Measurements from ENCODE around the gene MYMK.

The MYMK gene

DNA sequence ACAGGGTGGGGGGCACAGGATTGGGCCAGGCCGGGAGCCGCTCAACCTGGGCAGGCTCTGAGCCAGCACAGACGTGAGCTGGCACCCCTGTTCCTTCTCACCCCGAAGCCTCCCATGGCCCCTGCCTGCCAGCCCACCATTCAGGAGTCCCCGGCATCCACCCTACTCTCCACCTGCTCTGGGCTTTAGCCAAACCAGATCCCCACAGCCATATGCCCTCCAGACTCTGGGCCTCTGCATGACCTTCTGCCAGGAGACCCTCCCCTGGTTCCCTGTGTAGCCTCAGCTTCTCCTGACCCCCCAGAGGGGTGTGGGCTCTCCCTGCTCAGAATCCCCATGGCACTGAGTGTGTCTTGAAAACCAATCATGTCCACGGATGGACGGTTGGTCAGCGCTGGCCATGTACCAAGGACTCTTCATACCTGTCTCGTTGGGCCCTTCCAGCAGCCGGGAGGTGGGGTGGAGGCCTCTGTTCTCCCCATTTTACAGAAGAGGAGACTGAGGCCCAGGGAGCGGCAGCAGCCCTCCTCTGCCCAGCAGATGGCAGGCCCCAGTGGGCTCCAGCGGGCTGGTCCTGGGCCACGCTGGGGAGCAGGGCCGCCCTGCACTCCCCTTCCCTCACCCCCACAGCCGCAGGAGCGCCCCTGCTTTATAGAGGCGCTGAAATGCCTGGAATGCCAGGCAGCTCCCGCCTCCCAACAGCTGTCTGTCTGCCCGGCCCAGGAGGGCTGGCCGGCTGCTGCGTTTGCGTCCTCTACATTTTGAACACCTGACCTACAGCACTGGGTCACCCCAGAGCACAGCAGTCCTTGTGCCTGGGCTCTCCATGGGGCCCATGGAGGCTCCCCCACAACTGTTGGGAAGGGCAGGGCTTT lies 3.5 kb upstream of the MYMK start:
- Histone ChIP-seq H3K27me3 (ENCODE audit: control insufficient read depth in 5 of 5, insufficient read depth in 4 of 5, low read length in 5 of 5) (peaks cover 14 to 43% (median 28%) of the 10 kb centered on the region in 5 donors), H3K9me3 (ENCODE audit: control insufficient read depth in 5 of 5, low read length in 5 of 5) (no peaks in the 10 kb centered on the region), H3K36me3 (ENCODE audit: control insufficient read depth in 5 of 5, insufficient read depth in 5 of 5, low read length in 5 of 5) (no peaks in the 10 kb centered on the region), H3K27ac (ENCODE audit: low read depth, low read length) (no peak overlapping the region), H3K4me3 (ENCODE audit: low read depth in 1 of 5, low read length in 5 of 5) (no peak overlapping the region), H3K4me1 (ENCODE audit: control insufficient read depth in 5 of 5, insufficient read depth in 5 of 5, low read length in 5 of 5) (peaks cover 4 to 34% (median 27%) of the 10 kb centered on the region in 5 donors), H3K9ac (ENCODE audit: low read length in 5 of 5) (peak overlapping the region in 1 of 5 donors; percentile 45)

DNA sequence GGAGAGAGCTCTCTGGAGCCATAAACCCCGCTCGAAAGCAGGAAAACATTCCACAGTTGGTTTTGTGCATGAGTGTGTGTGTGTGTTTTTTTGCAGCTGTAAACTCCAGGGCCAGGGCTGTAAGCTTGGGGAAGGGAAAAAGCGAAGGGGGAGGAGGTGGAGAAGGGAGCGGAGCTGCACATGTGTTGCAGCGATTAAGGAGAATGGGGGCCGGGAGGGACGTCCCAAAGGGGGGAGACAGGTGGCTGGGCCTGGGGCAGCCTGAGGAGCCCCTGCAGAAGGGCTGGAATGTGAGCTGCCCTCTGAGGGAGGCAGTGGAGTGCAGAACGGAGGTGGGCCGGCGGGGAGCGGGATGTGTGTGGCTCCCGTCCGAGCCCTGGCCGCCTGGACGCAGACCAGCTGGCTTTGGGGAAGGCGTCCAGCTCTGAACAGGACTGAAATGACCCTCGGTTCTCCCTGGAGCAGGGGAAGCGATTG lies 2.7 kb upstream of the MYMK start:
- H3K4me1 ChIP-seq (ENCODE audit: control insufficient read depth in 5 of 5, insufficient read depth in 5 of 5, low read length in 5 of 5): peaks cover 4 to 32% (median 27%) of the 10 kb centered on the region in 5 donors
- peaks cover 14 to 43% (median 28%) of the 10 kb centered on the region in 5 donors for H3K27me3 ChIP-seq (ENCODE audit: control insufficient read depth in 5 of 5, insufficient read depth in 4 of 5, low read length in 5 of 5)
- H3K9me3 ChIP-seq (ENCODE audit: control insufficient read depth in 5 of 5, low read length in 5 of 5): no peaks in the 10 kb centered on the region
- H3K9ac ChIP-seq (ENCODE audit: low read length in 5 of 5): peak overlapping the region in 1 of 5 donors; percentile 45
- H3K4me3 ChIP-seq (ENCODE audit: low read depth in 1 of 5, low read length in 5 of 5): peak overlapping the region in 1 of 5 donors; percentile 23
- H3K27ac ChIP-seq (ENCODE audit: low read depth, low read length): no peak overlapping the region
- H3K36me3 ChIP-seq (ENCODE audit: control insufficient read depth in 5 of 5, insufficient read depth in 5 of 5, low read length in 5 of 5): no peaks in the 10 kb centered on the region

DNA sequence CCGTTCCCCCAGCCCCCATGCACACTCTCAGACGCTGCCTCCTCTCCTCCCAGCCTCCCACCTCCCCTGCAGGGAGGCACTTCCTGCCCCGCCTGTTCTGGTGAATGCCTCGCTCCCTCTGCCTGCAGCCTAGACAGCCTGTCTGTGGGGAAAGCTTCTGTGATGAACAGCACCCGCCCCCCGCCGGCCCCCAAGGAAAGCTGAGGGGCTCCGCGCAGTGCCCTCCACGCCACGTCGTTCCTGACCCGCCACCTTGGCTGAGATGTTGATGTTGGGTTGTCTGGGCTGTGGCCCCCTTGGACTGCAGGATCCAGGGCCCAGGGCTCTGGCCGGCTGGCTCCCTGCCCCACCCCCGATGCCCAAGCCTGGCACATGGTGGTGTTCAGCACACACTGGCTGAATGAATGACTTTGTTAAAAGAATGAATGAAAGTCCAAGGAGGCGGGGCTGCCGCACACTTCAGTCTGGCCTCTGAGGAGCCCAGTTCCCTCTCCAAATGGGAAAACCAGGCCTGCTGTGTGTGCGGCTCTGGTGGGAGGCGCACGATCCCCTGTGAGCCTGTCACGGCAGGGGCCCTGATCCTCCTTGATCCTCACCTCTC lies 2.1 kb upstream of the MYMK start:
- H3K4me3 ChIP-seq (ENCODE audit: low read depth in 1 of 5, low read length in 5 of 5): no peak overlapping the region
- H3K4me1 ChIP-seq (ENCODE audit: control insufficient read depth in 5 of 5, insufficient read depth in 5 of 5, low read length in 5 of 5): peaks cover 4 to 32% (median 27%) of the 10 kb centered on the region in 5 donors
- H3K27me3 ChIP-seq (ENCODE audit: control insufficient read depth in 5 of 5, insufficient read depth in 4 of 5, low read length in 5 of 5): peaks cover 14 to 42% (median 28%) of the 10 kb centered on the region in 5 donors
- H3K9me3 ChIP-seq (ENCODE audit: control insufficient read depth in 5 of 5, low read length in 5 of 5): no peaks in the 10 kb centered on the region
- H3K36me3 ChIP-seq (ENCODE audit: control insufficient read depth in 5 of 5, insufficient read depth in 5 of 5, low read length in 5 of 5): no peaks in the 10 kb centered on the region
- H3K27ac ChIP-seq (ENCODE audit: low read depth, low read length): no peak overlapping the region
- no peak overlapping the region for H3K9ac ChIP-seq (ENCODE audit: low read length in 5 of 5)

DNA sequence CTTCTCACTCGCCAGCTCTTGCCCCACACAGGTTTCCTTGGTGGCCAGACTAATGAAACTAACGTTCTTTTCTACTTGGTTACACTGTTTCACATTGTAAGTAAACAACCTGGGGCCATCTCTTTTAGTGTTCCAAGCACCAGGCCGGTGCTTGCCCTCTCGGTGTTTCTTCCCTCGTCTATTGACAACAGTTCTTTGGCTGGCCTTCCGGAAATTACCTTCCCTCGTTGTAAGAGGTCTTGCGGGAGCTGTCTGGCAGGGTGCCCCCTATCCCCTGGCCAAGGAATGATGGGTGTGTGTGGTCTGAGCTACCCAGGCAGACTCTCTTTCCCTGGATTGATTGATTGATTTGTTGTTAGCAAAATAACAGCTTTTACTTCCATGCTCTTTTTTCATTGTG lies 918 bp upstream of the MYMK start:
- Histone ChIP-seq H3K4me1 (ENCODE audit: control insufficient read depth in 5 of 5, insufficient read depth in 5 of 5, low read length in 5 of 5) (peaks cover 4 to 32% (median 27%) of the 10 kb centered on the region in 5 donors), H3K9ac (ENCODE audit: low read length in 5 of 5) (peak overlapping the region in 1 of 5 donors; percentile 9), H3K9me3 (ENCODE audit: control insufficient read depth in 5 of 5, low read length in 5 of 5) (no peaks in the 10 kb centered on the region), H3K36me3 (ENCODE audit: control insufficient read depth in 5 of 5, insufficient read depth in 5 of 5, low read length in 5 of 5) (no peaks in the 10 kb centered on the region), H3K4me3 (ENCODE audit: low read depth in 1 of 5, low read length in 5 of 5) (no peak overlapping the region), H3K27me3 (ENCODE audit: control insufficient read depth in 5 of 5, insufficient read depth in 4 of 5, low read length in 5 of 5) (peaks cover 10 to 36% (median 18%) of the 10 kb centered on the region in 5 donors), H3K27ac (ENCODE audit: low read depth, low read length) (no peak overlapping the region)

DNA sequence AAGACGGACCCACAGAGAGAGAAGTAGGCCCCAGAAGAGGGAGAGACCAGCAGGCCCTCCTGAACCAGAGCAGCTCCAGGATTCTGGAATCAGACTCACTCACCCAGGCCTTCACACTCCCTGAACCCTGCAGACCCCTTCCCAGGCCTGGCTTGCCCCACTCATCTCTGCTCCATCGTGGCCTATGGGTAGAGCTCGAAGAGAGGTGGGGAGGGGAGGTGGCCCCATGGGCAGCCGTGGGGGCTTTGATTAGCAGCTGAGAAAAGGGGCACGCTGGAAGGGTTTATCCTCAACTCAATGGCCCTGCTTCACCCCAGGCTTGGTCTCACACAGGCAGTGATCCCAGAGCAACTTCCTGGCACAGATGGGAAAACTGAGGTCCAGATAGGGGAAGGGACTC lies 613 bp downstream of the MYMK start:
- no peaks in the 10 kb centered on the region for H3K36me3 ChIP-seq (ENCODE audit: control insufficient read depth in 5 of 5, insufficient read depth in 5 of 5, low read length in 5 of 5)
- H3K27ac ChIP-seq (ENCODE audit: low read depth, low read length): no peak overlapping the region
- no peak overlapping the region for H3K4me3 ChIP-seq (ENCODE audit: low read depth in 1 of 5, low read length in 5 of 5)
- H3K27me3 ChIP-seq (ENCODE audit: control insufficient read depth in 5 of 5, insufficient read depth in 4 of 5, low read length in 5 of 5): peaks cover 0 to 32% (median 19%) of the 10 kb centered on the region in 5 donors
- no peak overlapping the region for H3K9ac ChIP-seq (ENCODE audit: low read length in 5 of 5)
- H3K4me1 ChIP-seq (ENCODE audit: control insufficient read depth in 5 of 5, insufficient read depth in 5 of 5, low read length in 5 of 5): peaks cover 4 to 32% (median 27%) of the 10 kb centered on the region in 5 donors
- no peaks in the 10 kb centered on the region for H3K9me3 ChIP-seq (ENCODE audit: control insufficient read depth in 5 of 5, low read length in 5 of 5)

DNA sequence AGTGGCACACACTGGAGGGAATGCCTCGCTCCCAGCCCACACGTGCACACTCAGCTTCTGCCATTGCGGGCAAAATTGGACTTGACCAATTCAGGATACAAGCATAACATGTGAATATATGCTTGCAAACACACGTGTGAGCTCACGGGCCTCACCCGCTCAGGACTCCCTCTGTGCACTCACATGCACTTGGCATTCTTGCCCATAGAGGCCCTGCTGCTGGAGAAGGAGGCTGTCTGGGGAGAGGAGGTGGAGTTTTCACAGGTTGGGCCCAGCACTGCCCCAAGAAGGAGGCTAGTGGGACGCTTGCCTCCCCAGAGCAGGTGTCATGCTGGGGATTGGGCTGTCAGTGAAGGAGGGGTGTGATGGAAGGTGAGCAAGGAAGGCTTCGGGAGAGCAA lies 1.7 kb downstream of the MYMK start:
- Histone ChIP-seq H3K27ac (ENCODE audit: low read depth, low read length) (no peak overlapping the region), H3K9ac (ENCODE audit: low read length in 5 of 5) (no peak overlapping the region), H3K27me3 (ENCODE audit: control insufficient read depth in 5 of 5, insufficient read depth in 4 of 5, low read length in 5 of 5) (peaks cover 0 to 28% (median 9%) of the 10 kb centered on the region in 5 donors), H3K9me3 (ENCODE audit: control insufficient read depth in 5 of 5, low read length in 5 of 5) (no peaks in the 10 kb centered on the region), H3K4me1 (ENCODE audit: control insufficient read depth in 5 of 5, insufficient read depth in 5 of 5, low read length in 5 of 5) (peaks cover 2 to 25% (median 19%) of the 10 kb centered on the region in 5 donors), H3K4me3 (ENCODE audit: low read depth in 1 of 5, low read length in 5 of 5) (no peak overlapping the region), H3K36me3 (ENCODE audit: control insufficient read depth in 5 of 5, insufficient read depth in 5 of 5, low read length in 5 of 5) (no peaks in the 10 kb centered on the region)

DNA sequence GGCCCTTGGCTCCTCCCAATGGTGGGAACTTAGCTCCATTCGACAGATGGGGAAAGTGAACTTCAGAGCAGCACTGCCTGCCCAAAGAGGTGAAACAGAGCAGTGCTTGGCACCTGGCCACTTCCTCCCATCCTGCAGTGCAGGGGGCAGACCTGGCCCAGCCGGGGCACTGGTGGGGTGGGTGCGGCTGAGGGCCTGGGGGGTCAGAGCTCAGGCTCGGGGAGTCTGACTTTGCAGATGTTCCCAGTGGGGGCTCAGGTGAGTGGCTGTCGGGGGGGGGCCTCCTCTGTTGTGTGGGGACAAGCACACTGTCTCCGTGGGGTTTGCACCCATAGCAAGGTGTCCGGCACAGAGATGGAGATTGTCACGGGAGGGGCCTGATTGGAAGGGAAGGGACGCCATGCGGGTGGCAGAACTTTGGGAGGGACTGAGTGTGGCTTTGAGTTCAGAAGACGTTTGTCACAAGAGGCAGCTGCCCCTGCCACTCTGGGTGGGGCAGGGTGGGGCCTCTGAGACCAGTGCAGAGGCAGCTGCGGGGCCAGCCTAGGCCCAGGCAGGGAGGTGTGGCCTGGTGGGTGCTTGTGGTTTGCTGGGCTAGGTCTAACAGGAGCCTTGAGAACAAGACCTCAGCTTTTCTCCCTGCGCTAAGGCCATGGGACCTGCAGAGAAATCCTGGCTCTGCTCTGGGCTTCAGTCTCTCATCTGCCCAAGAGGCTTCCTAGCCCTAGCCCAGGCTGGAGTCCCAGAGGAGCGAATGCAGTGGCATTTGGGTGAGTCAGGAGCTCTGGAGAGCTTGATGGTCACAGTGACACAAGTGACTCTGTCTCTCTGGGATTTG lies 2.5 kb downstream of the MYMK start:
- Histone ChIP-seq H3K9me3 (ENCODE audit: control insufficient read depth in 5 of 5, low read length in 5 of 5) (no peaks in the 10 kb centered on the region), H3K9ac (ENCODE audit: low read length in 5 of 5) (no peak overlapping the region), H3K27me3 (ENCODE audit: control insufficient read depth in 5 of 5, insufficient read depth in 4 of 5, low read length in 5 of 5) (peaks cover 0 to 24% (median 4%) of the 10 kb centered on the region in 5 donors), H3K36me3 (ENCODE audit: control insufficient read depth in 5 of 5, insufficient read depth in 5 of 5, low read length in 5 of 5) (no peaks in the 10 kb centered on the region), H3K4me3 (ENCODE audit: low read depth in 1 of 5, low read length in 5 of 5) (no peak overlapping the region), H3K4me1 (ENCODE audit: control insufficient read depth in 5 of 5, insufficient read depth in 5 of 5, low read length in 5 of 5) (peaks cover 0 to 17% (median 11%) of the 10 kb centered on the region in 5 donors), H3K27ac (ENCODE audit: low read depth, low read length) (no peak overlapping the region)

DNA sequence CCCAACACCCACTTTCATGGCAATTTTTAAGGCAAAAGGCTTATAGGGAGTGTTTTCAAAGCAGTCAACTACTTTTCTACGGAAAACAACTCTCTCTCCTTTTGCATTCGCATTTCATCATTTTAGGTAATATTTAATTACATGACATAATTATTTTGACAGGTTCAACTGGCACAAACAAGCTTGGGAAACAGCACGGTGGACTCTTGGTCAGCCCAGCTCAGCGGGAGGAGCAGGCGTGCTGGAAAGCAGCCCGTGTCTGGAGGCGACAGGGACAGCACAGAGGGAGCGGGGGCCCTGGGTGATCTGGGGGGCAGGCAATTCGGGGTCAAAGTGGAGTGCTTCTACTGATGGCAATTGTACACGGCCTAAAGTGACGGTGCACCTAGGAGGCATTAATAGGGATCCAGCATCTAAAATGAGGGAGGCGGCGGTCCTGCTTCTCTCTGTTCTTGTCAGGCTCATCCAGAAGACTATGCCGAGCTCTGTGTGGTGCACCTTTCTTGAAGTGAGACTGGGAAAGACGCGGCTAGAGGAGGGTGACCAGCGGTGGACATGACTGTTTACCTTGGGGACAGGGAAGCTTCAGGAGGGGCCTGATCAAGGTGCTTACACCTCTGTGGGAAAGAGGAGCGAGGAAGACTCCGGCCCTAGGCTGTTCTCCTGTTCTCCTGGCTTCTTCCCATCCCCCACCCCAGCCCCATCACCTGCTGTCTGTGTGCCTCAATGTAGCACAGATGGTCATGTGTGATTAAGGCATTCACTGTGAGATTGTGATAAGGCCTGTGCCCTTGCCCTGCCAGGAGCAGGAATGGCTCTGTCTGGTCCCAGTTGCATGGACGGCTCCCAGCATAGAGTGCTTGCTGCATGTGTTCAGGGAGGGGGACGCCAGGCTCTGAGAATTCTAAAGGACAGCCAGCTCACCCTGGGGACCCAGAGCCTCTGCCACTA lies 3.4 kb downstream of the MYMK start:
- no peaks in the 10 kb centered on the region for H3K9me3 ChIP-seq (ENCODE audit: control insufficient read depth in 5 of 5, low read length in 5 of 5)
- peaks cover 0 to 11% (median 2%) of the 10 kb centered on the region in 5 donors for H3K4me1 ChIP-seq (ENCODE audit: control insufficient read depth in 5 of 5, insufficient read depth in 5 of 5, low read length in 5 of 5)
- no peak overlapping the region for H3K4me3 ChIP-seq (ENCODE audit: low read depth in 1 of 5, low read length in 5 of 5)
- H3K27ac ChIP-seq (ENCODE audit: low read depth, low read length): no peak overlapping the region
- no peaks in the 10 kb centered on the region for H3K36me3 ChIP-seq (ENCODE audit: control insufficient read depth in 5 of 5, insufficient read depth in 5 of 5, low read length in 5 of 5)
- no peak overlapping the region for H3K9ac ChIP-seq (ENCODE audit: low read length in 5 of 5)
- H3K27me3 ChIP-seq (ENCODE audit: control insufficient read depth in 5 of 5, insufficient read depth in 4 of 5, low read length in 5 of 5): peaks cover 0 to 16% (median 0%) of the 10 kb centered on the region in 5 donors

Measured in subcutaneous abdominal adipose tissue (tissue), 5 donors.